ENCODE results near the gene NPTX2.

NPTX2 gene

GRCh38 chr7:98618786-98619185 is 1.7 kb downstream of the NPTX2 start:
- peak; percentile 64 for DNase-seq (ENCODE audit: low read depth)
- no peak for TF ChIP-seq CTCF (conservative IDR thresholded peaks at IDR 0.05; ENCODE audit: low read depth, low read length)
- H3K4me3 ChIP-seq (ENCODE audit: low read length): peak overlapping the region; percentile 7

GRCh38 chr7:98619450-98620321 is 2.6 kb downstream of the NPTX2 start:
- peak; percentile 12 for DNase-seq (ENCODE audit: low read depth)
- peak overlapping the region; percentile 27 for H3K4me3 ChIP-seq (ENCODE audit: low read length)
- TF ChIP-seq CTCF (conservative IDR thresholded peaks at IDR 0.05; ENCODE audit: low read depth, low read length): peak; percentile 5

- no peak for DNase-seq (ENCODE audit: low read depth)
- no peak for TF ChIP-seq CTCF (conservative IDR thresholded peaks at IDR 0.05; ENCODE audit: low read depth, low read length)
- no peak overlapping the region for H3K4me3 ChIP-seq (ENCODE audit: low read length)
Measured at GRCh38 chr7:98621573-98622482, 4.7 kb downstream of the NPTX2 start.

GRCh38 chr7:98622926-98623325 is 5.8 kb downstream of the NPTX2 start:
- DNase-seq (ENCODE audit: low read depth): no peak
- no peak for TF ChIP-seq CTCF (conservative IDR thresholded peaks at IDR 0.05; ENCODE audit: low read depth, low read length)
- no peak overlapping the region for H3K4me3 ChIP-seq (ENCODE audit: low read length)

GRCh38 chr7:98624846-98625420 is 7.8 kb downstream of the NPTX2 start:
- no peak for TF ChIP-seq CTCF (conservative IDR thresholded peaks at IDR 0.05; ENCODE audit: low read depth, low read length)
- no peak overlapping the region for H3K4me3 ChIP-seq (ENCODE audit: low read length)
- no peak for DNase-seq (ENCODE audit: low read depth)

GRCh38 chr7:98626460-98627412 is 9.7 kb downstream of the NPTX2 start:
- no peak overlapping the region for H3K4me3 ChIP-seq (ENCODE audit: low read length)
- no peak for DNase-seq (ENCODE audit: low read depth)
- no peak for TF ChIP-seq CTCF (conservative IDR thresholded peaks at IDR 0.05; ENCODE audit: low read depth, low read length)
